Measurements from ENCODE around the gene CNTNAP5. TPM values are rescaled to one million over a fixed set of nuclear protein-coding genes. Genes with fewer than 3 reads are reported as not detected.

CNTNAP5 gene
- total RNA-seq, 2 donors from 2014 or later = 0.11 TPM; not detected in 1

DNA sequence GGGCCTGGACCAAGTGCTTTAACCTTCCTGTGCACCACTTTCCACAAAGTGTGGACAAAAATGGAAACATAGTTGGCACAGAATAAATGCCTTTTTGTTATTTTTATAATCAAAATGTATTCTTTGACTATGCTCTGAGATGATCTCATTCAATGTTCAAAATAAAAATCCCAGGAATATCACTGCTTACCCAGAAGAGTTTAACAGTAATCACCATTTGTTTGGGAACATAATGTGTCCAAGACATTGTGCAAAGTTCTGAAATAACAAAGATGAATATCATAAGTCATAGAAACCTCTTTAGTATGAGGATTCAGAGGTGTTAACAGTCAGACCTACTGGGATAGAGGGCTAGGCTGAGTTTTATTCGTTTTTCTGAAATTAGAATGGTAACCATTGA lies 668.1 kb downstream of the CNTNAP5 start:
- no peaks in the 10 kb centered on the region for H3K36me3 ChIP-seq
- no peak overlapping the region for H3K4me3 ChIP-seq
- H3K4me1 ChIP-seq (replicated peaks) = no peaks in the 10 kb centered on the region
- H3K27me3 ChIP-seq (replicated peaks; ENCODE audit: insufficient read depth) = no peaks in the 10 kb centered on the region
- no peak overlapping the region for H3K27ac ChIP-seq
- 36% methylated on average over 1 of the region's 1 CpG for WGBS
- H3K9me3 ChIP-seq = no peaks in the 10 kb centered on the region
- TF ChIP-seq POLR2A (IDR thresholded peaks at IDR 0.05) (no peak), POLR2AphosphoS5 (IDR thresholded peaks at IDR 0.05) (no peak)
- TF ChIP-seq, protein P1, sequence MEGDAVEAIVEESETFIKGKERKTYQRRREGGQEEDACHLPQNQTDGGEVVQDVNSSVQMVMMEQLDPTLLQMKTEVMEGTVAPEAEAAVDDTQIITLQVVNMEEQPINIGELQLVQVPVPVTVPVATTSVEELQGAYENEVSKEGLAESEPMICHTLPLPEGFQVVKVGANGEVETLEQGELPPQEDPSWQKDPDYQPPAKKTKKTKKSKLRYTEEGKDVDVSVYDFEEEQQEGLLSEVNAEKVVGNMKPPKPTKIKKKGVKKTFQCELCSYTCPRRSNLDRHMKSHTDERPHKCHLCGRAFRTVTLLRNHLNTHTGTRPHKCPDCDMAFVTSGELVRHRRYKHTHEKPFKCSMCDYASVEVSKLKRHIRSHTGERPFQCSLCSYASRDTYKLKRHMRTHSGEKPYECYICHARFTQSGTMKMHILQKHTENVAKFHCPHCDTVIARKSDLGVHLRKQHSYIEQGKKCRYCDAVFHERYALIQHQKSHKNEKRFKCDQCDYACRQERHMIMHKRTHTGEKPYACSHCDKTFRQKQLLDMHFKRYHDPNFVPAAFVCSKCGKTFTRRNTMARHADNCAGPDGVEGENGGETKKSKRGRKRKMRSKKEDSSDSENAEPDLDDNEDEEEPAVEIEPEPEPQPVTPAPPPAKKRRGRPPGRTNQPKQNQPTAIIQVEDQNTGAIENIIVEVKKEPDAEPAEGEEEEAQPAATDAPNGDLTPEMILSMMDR (IDR thresholded peaks at IDR 0.05) = no peak
- no peak for DNase-seq (ENCODE audit: low spot score)
- intact Hi-C loops (cut with DNase I) = loop anchor here (5.0 kb wide), 1 partner anchor 151 kb away; no protein-coding TSS in a partner anchor

DNA sequence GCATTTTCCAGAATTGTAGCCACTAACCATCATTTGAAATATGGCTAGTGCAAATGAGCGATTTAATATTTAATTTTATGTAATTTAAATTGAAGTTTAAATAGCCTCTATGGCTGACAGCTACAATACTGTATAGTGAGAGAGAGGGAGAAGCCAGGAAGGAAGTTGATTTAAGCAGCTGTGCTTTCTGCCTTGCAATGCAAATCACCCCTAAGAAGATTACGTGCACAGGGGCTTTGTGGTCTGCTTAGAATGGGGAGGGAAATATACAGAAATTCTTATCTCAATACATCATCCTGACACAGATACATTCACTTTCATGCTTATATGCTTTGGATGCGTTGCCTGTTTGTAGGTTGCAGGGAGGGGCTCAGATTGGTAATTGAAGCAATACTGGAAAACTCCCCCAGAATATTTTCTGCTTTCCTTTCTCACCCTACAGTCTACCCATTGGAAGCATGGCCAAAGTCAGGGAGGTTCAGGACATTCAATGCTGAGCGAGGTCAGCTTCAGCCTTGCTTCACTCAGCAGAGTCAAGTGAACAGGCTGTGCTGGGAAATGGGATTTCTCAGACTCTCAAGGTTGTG lies 674.0 kb downstream of the CNTNAP5 start:
- 77% methylated on average over 4 of the region's 4 CpGs for WGBS

DNA sequence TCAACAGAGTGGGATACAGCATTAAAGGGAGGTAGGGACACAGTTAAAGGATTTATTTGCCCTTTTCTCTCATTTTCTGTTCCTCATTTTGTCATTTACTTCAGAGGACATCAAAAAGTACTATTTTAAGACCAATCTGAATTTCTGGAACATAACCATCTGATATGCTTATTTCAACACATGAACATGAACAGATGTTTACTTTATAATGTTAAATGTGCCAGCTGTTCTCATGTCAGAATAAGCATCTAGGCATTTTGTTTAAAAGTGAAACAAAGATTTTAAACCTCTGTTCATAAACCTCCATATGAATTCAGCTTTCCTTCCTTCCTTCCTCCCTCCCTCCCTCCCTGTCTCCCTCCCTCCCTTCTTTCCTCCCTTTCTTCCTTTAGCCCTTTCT lies 677.7 kb downstream of the CNTNAP5 start:
- TF ChIP-seq POLR2A (IDR thresholded peaks at IDR 0.05) (no peak), POLR2AphosphoS5 (IDR thresholded peaks at IDR 0.05) (no peak)
- TF ChIP-seq, protein P1 (IDR thresholded peaks at IDR 0.05) = no peak
- intact Hi-C loops (cut with DNase I) = no loop called here
- no peak for DNase-seq (ENCODE audit: low spot score)
- Histone ChIP-seq H3K9me3 (no peaks in the 10 kb centered on the region), H3K4me1 (replicated peaks) (no peaks in the 10 kb centered on the region), H3K4me3 (no peak overlapping the region), H3K27ac (no peak overlapping the region), H3K36me3 (no peaks in the 10 kb centered on the region), H3K27me3 (replicated peaks; ENCODE audit: insufficient read depth) (no peaks in the 10 kb centered on the region)

More for the DNA sequence above, 674.0 kb downstream of the CNTNAP5 start:
- H3K4me3 ChIP-seq = no peak overlapping the region
- H3K4me1 ChIP-seq (replicated peaks) = no peaks in the 10 kb centered on the region
- H3K27me3 ChIP-seq (replicated peaks; ENCODE audit: insufficient read depth) = no peaks in the 10 kb centered on the region
- no peaks in the 10 kb centered on the region for H3K36me3 ChIP-seq
- no peaks in the 10 kb centered on the region for H3K9me3 ChIP-seq
- intact Hi-C loops (cut with DNase I) = no loop called here
- no peak for DNase-seq (ENCODE audit: low spot score)
- TF ChIP-seq POLR2AphosphoS5 (IDR thresholded peaks at IDR 0.05) = no peak
- TF ChIP-seq, protein P1 (IDR thresholded peaks at IDR 0.05) = no peak
- TF ChIP-seq POLR2A (IDR thresholded peaks at IDR 0.05) = no peak
- H3K27ac ChIP-seq = no peak overlapping the region

DNA sequence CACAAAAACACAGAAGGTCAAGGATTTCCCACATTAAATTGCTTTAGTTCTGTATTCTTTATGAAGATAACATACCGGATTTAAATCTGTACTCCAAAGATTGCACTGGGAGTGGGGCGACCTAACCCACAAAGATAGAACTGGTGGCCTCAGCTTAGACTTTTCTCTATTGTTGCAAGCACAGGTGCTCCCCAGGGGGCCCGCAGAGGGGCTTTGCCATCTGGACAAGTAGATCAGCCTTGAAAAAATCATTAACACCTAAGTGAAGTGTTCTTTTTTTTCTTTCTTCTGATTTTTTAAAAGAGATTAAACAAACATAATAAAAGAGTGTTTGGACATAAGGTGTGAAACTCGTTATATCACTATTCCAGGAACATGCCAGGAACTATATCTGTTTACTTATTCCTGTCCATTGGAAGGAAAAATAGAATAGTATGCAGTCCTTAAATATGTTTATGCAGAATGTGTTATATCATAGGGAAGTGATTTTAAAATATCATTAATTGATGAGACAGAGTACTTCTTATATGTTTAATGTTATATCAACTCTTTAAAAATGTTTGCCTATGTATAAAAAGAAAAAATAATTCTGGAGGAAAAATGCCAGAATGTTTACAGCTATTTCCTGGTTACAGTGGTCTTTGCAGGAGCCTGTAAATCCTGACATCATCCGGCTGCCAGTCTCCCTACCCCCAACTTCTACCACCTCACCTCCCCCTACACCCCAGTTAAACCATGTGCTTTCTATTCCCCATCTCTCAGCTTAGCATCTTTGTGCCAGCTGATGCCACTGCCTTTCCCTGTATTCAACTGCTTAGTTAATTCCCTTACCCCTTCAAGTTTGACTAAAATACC lies 679.2 kb downstream of the CNTNAP5 start:
- WGBS = 60% methylated on average over 5 of the region's 5 CpGs
- Histone ChIP-seq H3K36me3 (no peaks in the 10 kb centered on the region), H3K4me3 (no peak overlapping the region), H3K4me1 (replicated peaks) (no peaks in the 10 kb centered on the region), H3K27me3 (replicated peaks; ENCODE audit: insufficient read depth) (no peaks in the 10 kb centered on the region), H3K27ac (no peak overlapping the region), H3K9me3 (no peaks in the 10 kb centered on the region)
- no peak for DNase-seq (ENCODE audit: low spot score)
- intact Hi-C loops (cut with DNase I) = no loop called here
- TF ChIP-seq POLR2A (IDR thresholded peaks at IDR 0.05) (no peak), POLR2AphosphoS5 (IDR thresholded peaks at IDR 0.05) (no peak)
- TF ChIP-seq, protein P1 (IDR thresholded peaks at IDR 0.05) = no peak
